ENCODE measurements around the gene SH3RF2. TPM values are rescaled to one million over a fixed set of nuclear protein-coding genes. Genes with fewer than 3 reads are reported as not detected.
A peak's percentile ranks its signal among the peaks of the same experiment; 100 is the strongest.

SH3RF2 gene
- total and polyA plus RNA-seq, 4 experiments from 2014 or later, result not detected

- intact Hi-C loops (cut with micrococcal nuclease), result no loop called here
These were observed 96.5 kb downstream of the SH3RF2 start for GRCh38 chr5:146032911-146033310.

GRCh38 chr5:146034127-146034526 is 97.7 kb downstream of the SH3RF2 start:
- H3K27ac ChIP-seq (ENCODE audit: low read depth, low read length), result no peak overlapping the region
- H3K9me3 ChIP-seq (ENCODE audit: control insufficient read depth in 1 of 2, low read length in 2 of 2), result no peaks in the 10 kb centered on the region
- no peak for DNase-seq
- no peaks in the 10 kb centered on the region for H3K4me1 ChIP-seq (ENCODE audit: insufficient read depth, low read length)
- ChIA-PET CTCF (ENCODE audit: partially characterized antibody) (no interaction called here), POLR2A (ENCODE audit: partially characterized antibody) (no interaction called here)
- no peaks in the 10 kb centered on the region for H3K36me3 ChIP-seq (ENCODE audit: insufficient read depth, low read length)
- Mint-ChIP-seq H3K36me3 (no peaks in the 10 kb centered on the region), H3K9me3 (no peaks in the 10 kb centered on the region), H3K27me3 (peaks cover 0 to 2% of the 10 kb centered on the region in 2 donors), H3K4me1 (no peaks in the 10 kb centered on the region), H3K4me3 (no peak overlapping the region), H3K27ac (no peak overlapping the region)
- no peaks in the 10 kb centered on the region for H3K27me3 ChIP-seq (ENCODE audit: insufficient read depth, low read length)
- no peak overlapping the region for H3K4me3 ChIP-seq (ENCODE audit: low read length in 2 of 2)
- intact Hi-C loops (cut with micrococcal nuclease), result no loop called here

More at GRCh38 chr5:146032911-146033310, 96.5 kb downstream of the SH3RF2 start:
- CTCF ChIA-PET (ENCODE audit: partially characterized antibody), result no interaction called here
- DNase-seq, result no peak
- H3K27ac ChIP-seq (ENCODE audit: low read depth, low read length), result no peak overlapping the region
- H3K4me1 Mint-ChIP-seq, result no peaks in the 10 kb centered on the region
- H3K4me1 ChIP-seq (ENCODE audit: insufficient read depth, low read length), result no peaks in the 10 kb centered on the region
- no peaks in the 10 kb centered on the region for H3K27me3 ChIP-seq (ENCODE audit: insufficient read depth, low read length)
- no peak overlapping the region for H3K4me3 Mint-ChIP-seq
- H3K9me3 Mint-ChIP-seq, result no peaks in the 10 kb centered on the region
- H3K27me3 Mint-ChIP-seq, result peaks cover 0 to 2% of the 10 kb centered on the region in 2 donors
- POLR2A ChIA-PET (ENCODE audit: partially characterized antibody), result no interaction called here
- no peak overlapping the region for H3K4me3 ChIP-seq (ENCODE audit: low read length in 2 of 2)
- H3K9me3 ChIP-seq (ENCODE audit: control insufficient read depth in 1 of 2, low read length in 2 of 2), result no peaks in the 10 kb centered on the region
- H3K36me3 Mint-ChIP-seq, result no peaks in the 10 kb centered on the region
- no peaks in the 10 kb centered on the region for H3K36me3 ChIP-seq (ENCODE audit: insufficient read depth, low read length)
- H3K27ac Mint-ChIP-seq, result peak overlapping the region in 1 of 7 donors; percentile 9

DNA sequence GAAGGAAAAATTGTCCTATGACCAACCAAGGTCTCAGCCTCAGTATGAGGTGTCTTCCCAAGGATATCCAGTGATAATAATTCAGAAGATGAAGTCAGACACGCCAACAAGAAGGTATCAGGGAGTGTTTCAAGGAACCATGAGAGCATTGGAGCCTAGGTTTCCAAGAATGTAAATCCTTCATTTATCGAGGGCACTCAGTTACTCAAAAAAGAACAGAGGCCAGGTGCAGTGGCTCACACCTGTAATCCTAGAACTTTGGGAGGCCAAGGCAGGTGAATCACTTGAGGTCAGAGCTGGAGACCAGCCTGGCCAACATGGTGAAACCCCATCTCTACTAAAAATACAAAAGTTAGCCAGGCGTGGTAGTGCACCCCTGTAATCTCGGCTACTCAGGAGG is 98.2 kb downstream of the SH3RF2 start:
- H3K4me1 Mint-ChIP-seq, result no peaks in the 10 kb centered on the region
- intact Hi-C loops (cut with micrococcal nuclease), result no loop called here
- H3K4me1 ChIP-seq (ENCODE audit: insufficient read depth, low read length), result no peaks in the 10 kb centered on the region
- no peaks in the 10 kb centered on the region for H3K9me3 ChIP-seq (ENCODE audit: control insufficient read depth in 1 of 2, low read length in 2 of 2)
- peaks cover 0 to 2% of the 10 kb centered on the region in 2 donors for H3K27me3 Mint-ChIP-seq
- H3K36me3 Mint-ChIP-seq, result no peaks in the 10 kb centered on the region
- no peak overlapping the region for H3K4me3 Mint-ChIP-seq
- no peak overlapping the region for H3K4me3 ChIP-seq (ENCODE audit: low read length in 2 of 2)
- no peak overlapping the region for H3K27ac Mint-ChIP-seq
- no peaks in the 10 kb centered on the region for H3K36me3 ChIP-seq (ENCODE audit: insufficient read depth, low read length)
- CTCF ChIA-PET (ENCODE audit: partially characterized antibody), result no interaction called here
- no peaks in the 10 kb centered on the region for H3K27me3 ChIP-seq (ENCODE audit: insufficient read depth, low read length)
- POLR2A ChIA-PET (ENCODE audit: partially characterized antibody), result no interaction called here
- no peak for DNase-seq
- no peak overlapping the region for H3K27ac ChIP-seq (ENCODE audit: low read depth, low read length)
- no peaks in the 10 kb centered on the region for H3K9me3 Mint-ChIP-seq

- ChIA-PET CTCF (ENCODE audit: partially characterized antibody) (no interaction called here), POLR2A (ENCODE audit: partially characterized antibody) (no interaction called here)
- H3K4me3 Mint-ChIP-seq, result no peak overlapping the region
- no peak for DNase-seq
- no peak overlapping the region for H3K27ac Mint-ChIP-seq
- Histone ChIP-seq H3K27me3 (ENCODE audit: insufficient read depth, low read length) (no peaks in the 10 kb centered on the region), H3K9me3 (ENCODE audit: control insufficient read depth in 1 of 2, low read length in 2 of 2) (no peaks in the 10 kb centered on the region), H3K36me3 (ENCODE audit: insufficient read depth, low read length) (no peaks in the 10 kb centered on the region), H3K4me3 (ENCODE audit: low read length in 2 of 2) (no peak overlapping the region), H3K27ac (ENCODE audit: low read depth, low read length) (no peak overlapping the region), H3K4me1 (ENCODE audit: insufficient read depth, low read length) (no peaks in the 10 kb centered on the region)
- H3K9me3 Mint-ChIP-seq, result no peaks in the 10 kb centered on the region
- H3K36me3 Mint-ChIP-seq, result no peaks in the 10 kb centered on the region
- H3K27me3 Mint-ChIP-seq, result no peaks in the 10 kb centered on the region
- intact Hi-C loops (cut with micrococcal nuclease), result no loop called here
- H3K4me1 Mint-ChIP-seq, result no peaks in the 10 kb centered on the region
These were observed 103.0 kb downstream of the SH3RF2 start for GRCh38 chr5:146039420-146039819.

DNA sequence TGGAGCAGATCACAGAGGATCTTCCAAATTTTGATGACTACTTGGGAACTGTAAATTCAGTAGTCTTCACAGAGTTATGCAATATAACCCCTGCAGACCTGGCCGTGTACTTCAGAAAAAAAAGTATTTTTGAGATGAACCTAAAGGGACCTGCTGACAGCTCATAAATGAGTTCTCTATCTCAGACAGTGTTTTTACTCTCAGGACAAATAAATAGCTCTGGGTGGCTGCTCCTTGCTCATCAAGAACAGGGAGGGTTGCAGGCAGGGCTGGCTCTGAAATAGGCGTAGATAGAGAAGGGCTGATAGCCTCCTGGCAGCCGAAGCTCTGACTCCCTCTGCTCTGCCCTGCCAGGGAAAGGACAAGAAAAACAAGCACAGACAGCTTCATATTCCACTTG is 104.1 kb downstream of the SH3RF2 start:
- Mint-ChIP-seq H3K27me3 (no peaks in the 10 kb centered on the region), H3K9me3 (peaks cover 0 to 2% (median 0%) of the 10 kb centered on the region in 8 donors), H3K4me3 (no peak overlapping the region), H3K27ac (no peak overlapping the region), H3K4me1 (no peaks in the 10 kb centered on the region), H3K36me3 (no peaks in the 10 kb centered on the region)
- ChIA-PET CTCF (ENCODE audit: partially characterized antibody) (interaction anchor here (0.8 to 1.9 kb wide), 2 partner anchors 10 to 22 kb away, joined by 3 to 4 read pairs; no protein-coding TSS in a partner anchor), POLR2A (ENCODE audit: partially characterized antibody) (no interaction called here)
- Histone ChIP-seq H3K27me3 (ENCODE audit: insufficient read depth, low read length) (no peaks in the 10 kb centered on the region), H3K9me3 (ENCODE audit: control insufficient read depth in 1 of 2, low read length in 2 of 2) (no peaks in the 10 kb centered on the region), H3K4me1 (ENCODE audit: insufficient read depth, low read length) (no peaks in the 10 kb centered on the region), H3K27ac (ENCODE audit: low read depth, low read length) (no peak overlapping the region), H3K36me3 (ENCODE audit: insufficient read depth, low read length) (no peaks in the 10 kb centered on the region), H3K4me3 (ENCODE audit: low read length in 2 of 2) (no peak overlapping the region)
- DNase-seq, result no peak
- intact Hi-C loops (cut with micrococcal nuclease), result no loop called here

DNA sequence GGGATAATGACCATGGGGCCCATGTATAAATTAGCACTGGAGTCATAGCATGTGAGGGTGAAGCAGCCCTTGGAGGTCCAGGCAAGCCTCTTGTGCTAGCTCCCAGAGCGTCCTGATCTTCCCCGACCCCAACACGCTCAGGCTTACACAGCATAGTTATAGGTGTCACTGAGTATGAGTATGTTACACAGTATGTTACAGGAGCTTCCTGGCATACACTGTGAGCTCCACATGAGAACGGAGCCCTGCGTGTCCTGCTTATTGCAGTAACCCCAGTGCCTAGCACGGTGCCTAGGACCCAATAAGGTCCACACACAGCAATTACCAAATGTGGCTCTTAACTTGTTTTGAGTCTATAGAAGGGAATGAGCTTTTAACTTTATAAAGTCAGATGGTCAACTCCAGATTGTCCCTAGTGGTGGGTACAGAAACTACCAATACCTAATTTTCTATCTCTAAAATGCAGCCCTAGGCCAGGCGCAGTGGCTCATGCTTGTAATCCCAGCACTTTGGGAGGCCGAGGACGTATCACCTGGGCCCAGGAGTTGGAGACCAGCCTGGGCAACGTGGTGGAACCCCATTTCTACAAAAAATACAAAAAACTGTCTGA is 104.9 kb downstream of the SH3RF2 start:
- H3K4me1 Mint-ChIP-seq, result no peaks in the 10 kb centered on the region
- no peak overlapping the region for H3K27ac Mint-ChIP-seq
- H3K36me3 ChIP-seq (ENCODE audit: insufficient read depth, low read length), result no peaks in the 10 kb centered on the region
- H3K36me3 Mint-ChIP-seq, result no peaks in the 10 kb centered on the region
- peaks cover 0 to 2% (median 0%) of the 10 kb centered on the region in 8 donors for H3K9me3 Mint-ChIP-seq
- DNase-seq, result no peak
- no peak overlapping the region for H3K4me3 Mint-ChIP-seq
- CTCF ChIA-PET (ENCODE audit: partially characterized antibody), result interaction anchor here (0.8 to 1.9 kb wide), 2 partner anchors 9 to 23 kb away, joined by 3 to 4 read pairs; no protein-coding TSS in a partner anchor
- H3K27me3 Mint-ChIP-seq, result no peaks in the 10 kb centered on the region
- H3K9me3 ChIP-seq (ENCODE audit: control insufficient read depth in 1 of 2, low read length in 2 of 2), result no peaks in the 10 kb centered on the region
- POLR2A ChIA-PET (ENCODE audit: partially characterized antibody), result no interaction called here
- intact Hi-C loops (cut with micrococcal nuclease), result no loop called here
- H3K4me3 ChIP-seq (ENCODE audit: low read length in 2 of 2), result no peak overlapping the region
- H3K4me1 ChIP-seq (ENCODE audit: insufficient read depth, low read length), result no peaks in the 10 kb centered on the region
- H3K27me3 ChIP-seq (ENCODE audit: insufficient read depth, low read length), result no peaks in the 10 kb centered on the region
- H3K27ac ChIP-seq (ENCODE audit: low read depth, low read length), result no peak overlapping the region

DNA sequence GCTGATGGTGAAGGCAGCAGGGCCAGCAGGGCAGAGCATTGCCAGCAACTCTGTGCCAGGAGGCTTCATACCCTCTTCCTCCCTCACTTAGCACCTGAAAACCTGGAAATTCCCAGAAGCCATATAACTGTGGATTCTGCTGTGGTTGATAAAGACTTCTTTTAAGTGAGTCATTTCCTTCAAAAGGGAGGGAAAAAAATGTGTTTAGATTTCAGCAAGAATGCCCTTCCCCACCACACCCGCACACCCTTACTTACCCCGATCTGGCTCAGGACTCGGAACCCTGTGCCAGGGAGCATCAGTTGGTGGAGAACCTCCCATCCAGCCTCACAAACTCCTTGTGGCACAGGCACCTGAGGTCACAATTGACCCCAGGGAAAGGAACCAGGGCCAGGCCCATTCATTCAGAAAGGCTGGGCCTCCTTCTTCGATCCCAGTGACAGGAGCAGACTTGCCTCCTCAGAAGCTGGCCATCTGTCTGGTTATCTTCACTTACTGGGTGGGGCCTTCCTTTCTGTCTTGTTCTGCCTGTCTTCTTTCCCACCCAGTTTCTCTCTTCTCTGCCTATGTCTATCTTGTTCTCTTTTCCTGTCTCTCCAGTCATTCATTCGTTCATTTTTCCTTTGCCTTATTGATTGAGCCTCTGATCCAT is 106.4 kb downstream of the SH3RF2 start:
- ChIA-PET POLR2A (ENCODE audit: partially characterized antibody) (no interaction called here), CTCF (ENCODE audit: partially characterized antibody) (interaction anchor here (1.9 kb wide), 1 partner anchor 8 kb away, joined by 4 read pairs; no protein-coding TSS in a partner anchor)
- no peaks in the 10 kb centered on the region for H3K4me1 Mint-ChIP-seq
- Histone ChIP-seq H3K27me3 (ENCODE audit: insufficient read depth, low read length) (no peaks in the 10 kb centered on the region), H3K27ac (ENCODE audit: low read depth, low read length) (no peak overlapping the region), H3K4me3 (ENCODE audit: low read length in 2 of 2) (no peak overlapping the region), H3K9me3 (ENCODE audit: control insufficient read depth in 1 of 2, low read length in 2 of 2) (no peaks in the 10 kb centered on the region), H3K36me3 (ENCODE audit: insufficient read depth, low read length) (no peaks in the 10 kb centered on the region), H3K4me1 (ENCODE audit: insufficient read depth, low read length) (no peaks in the 10 kb centered on the region)
- peaks cover 0 to 2% (median 0%) of the 10 kb centered on the region in 8 donors for H3K9me3 Mint-ChIP-seq
- H3K27me3 Mint-ChIP-seq, result no peaks in the 10 kb centered on the region
- H3K4me3 Mint-ChIP-seq, result no peak overlapping the region
- intact Hi-C loops (cut with micrococcal nuclease), result no loop called here
- DNase-seq, result no peak
- no peak overlapping the region for H3K27ac Mint-ChIP-seq
- H3K36me3 Mint-ChIP-seq, result no peaks in the 10 kb centered on the region
